ENCODE results near the gene IKZF5.

IKZF5 gene

GRCh38 chr10:123008355-123009104 is at the start of gene IKZF5, which contains the start of gene ACADSB:
IKZF5 (minus strand) TSS chr10:123008795; CDS start chr10:122998625, 10,170 bp downstream.
ACADSB (plus strand) TSS chr10:123009006; CDS start chr10:123009030, 24 bp downstream.
- peak; percentile 96 for DNase-seq (ENCODE audit: low read depth)
- no peak for TF ChIP-seq CTCF (conservative IDR thresholded peaks at IDR 0.05; ENCODE audit: control insufficient read depth, insufficient read depth, low read depth, low read length)
- peak within 1 kb of the TSS; percentile 95 for H3K4me3 ChIP-seq (ENCODE audit: control insufficient read depth, low read depth, low read length)

- no peak for DNase-seq (ENCODE audit: low read depth)
- TF ChIP-seq CTCF (conservative IDR thresholded peaks at IDR 0.05; ENCODE audit: control insufficient read depth, insufficient read depth, low read depth, low read length): no peak
- H3K4me3 ChIP-seq (ENCODE audit: control insufficient read depth, low read depth, low read length): no peak overlapping the region
Observed at GRCh38 chr10:123057968-123058367, 49.4 kb upstream of the IKZF5 start.

GRCh38 chr10:123045961-123046731 is 37.6 kb upstream of the IKZF5 start:
- no peak overlapping the region for H3K4me3 ChIP-seq (ENCODE audit: control insufficient read depth, low read depth, low read length)

GRCh38 chr10:123044391-123044790 is 35.8 kb upstream of the IKZF5 start:
- H3K4me3 ChIP-seq (ENCODE audit: control insufficient read depth, low read depth, low read length): no peak overlapping the region
- peak; percentile 32 for TF ChIP-seq CTCF (conservative IDR thresholded peaks at IDR 0.05; ENCODE audit: control insufficient read depth, insufficient read depth, low read depth, low read length)
- DNase-seq (ENCODE audit: low read depth): peak; percentile 30

More at GRCh38 chr10:123045961-123046731, 37.6 kb upstream of the IKZF5 start:
- no peak for DNase-seq (ENCODE audit: low read depth)
- no peak for TF ChIP-seq CTCF (conservative IDR thresholded peaks at IDR 0.05; ENCODE audit: control insufficient read depth, insufficient read depth, low read depth, low read length)

DNA sequence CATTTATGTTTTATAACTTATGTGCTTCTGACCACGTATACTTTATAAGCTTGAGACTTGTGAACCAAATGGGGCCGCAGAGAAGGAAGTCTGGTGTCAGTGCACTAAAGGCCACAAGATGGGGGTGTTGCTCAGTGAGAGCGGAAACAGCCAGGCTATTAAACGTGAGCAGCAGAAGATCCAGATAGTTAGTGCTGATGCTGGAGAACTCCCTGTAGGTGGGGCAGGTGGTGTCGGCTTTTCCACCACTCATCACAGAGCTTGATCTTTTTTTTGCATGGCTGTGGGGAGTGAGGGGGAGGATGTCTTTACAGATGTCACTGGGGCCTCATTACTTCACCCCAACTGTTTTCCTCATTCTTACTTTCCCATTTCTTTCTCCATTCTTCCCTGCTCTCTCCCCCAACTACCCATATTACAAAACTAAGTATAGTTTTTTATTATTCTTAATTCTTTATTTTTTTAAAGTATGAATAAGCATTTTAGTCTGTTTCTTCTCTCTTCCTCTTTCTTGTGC is 34.9 kb upstream of the IKZF5 start:
- peak; percentile 66 for DNase-seq (ENCODE audit: low read depth)
- H3K4me3 ChIP-seq (ENCODE audit: control insufficient read depth, low read depth, low read length): no peak overlapping the region
- TF ChIP-seq CTCF (conservative IDR thresholded peaks at IDR 0.05; ENCODE audit: control insufficient read depth, insufficient read depth, low read depth, low read length): peak; percentile 79

- DNase-seq (ENCODE audit: low read depth): no peak
- TF ChIP-seq CTCF (conservative IDR thresholded peaks at IDR 0.05; ENCODE audit: control insufficient read depth, insufficient read depth, low read depth, low read length): no peak
- no peak overlapping the region for H3K4me3 ChIP-seq (ENCODE audit: control insufficient read depth, low read depth, low read length)
Observed at GRCh38 chr10:123042708-123043408, 34.3 kb upstream of the IKZF5 start.
